ENCODE data around the gene LRRC49.

The LRRC49 gene, protein sequence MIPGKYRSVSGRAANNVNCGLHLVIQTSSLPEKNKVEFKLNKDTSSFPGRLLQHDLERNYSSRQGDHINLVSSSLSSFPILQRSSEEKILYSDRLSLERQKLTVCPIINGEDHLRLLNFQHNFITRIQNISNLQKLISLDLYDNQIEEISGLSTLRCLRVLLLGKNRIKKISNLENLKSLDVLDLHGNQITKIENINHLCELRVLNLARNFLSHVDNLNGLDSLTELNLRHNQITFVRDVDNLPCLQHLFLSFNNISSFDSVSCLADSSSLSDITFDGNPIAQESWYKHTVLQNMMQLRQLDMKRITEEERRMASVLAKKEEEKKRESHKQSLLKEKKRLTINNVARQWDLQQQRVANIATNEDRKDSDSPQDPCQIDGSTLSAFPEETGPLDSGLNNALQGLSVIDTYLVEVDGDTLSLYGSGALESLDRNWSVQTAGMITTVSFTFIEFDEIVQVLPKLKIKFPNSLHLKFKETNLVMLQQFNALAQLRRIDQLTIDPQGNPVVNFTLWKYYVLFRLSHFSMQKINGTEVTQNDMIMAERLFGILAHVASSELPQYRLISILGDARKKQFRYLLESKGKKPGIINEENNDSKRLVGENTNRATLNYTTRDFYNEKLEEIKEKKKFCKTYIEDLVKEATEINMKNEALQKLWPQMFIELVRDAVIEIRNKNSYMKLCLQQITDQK

DNA sequence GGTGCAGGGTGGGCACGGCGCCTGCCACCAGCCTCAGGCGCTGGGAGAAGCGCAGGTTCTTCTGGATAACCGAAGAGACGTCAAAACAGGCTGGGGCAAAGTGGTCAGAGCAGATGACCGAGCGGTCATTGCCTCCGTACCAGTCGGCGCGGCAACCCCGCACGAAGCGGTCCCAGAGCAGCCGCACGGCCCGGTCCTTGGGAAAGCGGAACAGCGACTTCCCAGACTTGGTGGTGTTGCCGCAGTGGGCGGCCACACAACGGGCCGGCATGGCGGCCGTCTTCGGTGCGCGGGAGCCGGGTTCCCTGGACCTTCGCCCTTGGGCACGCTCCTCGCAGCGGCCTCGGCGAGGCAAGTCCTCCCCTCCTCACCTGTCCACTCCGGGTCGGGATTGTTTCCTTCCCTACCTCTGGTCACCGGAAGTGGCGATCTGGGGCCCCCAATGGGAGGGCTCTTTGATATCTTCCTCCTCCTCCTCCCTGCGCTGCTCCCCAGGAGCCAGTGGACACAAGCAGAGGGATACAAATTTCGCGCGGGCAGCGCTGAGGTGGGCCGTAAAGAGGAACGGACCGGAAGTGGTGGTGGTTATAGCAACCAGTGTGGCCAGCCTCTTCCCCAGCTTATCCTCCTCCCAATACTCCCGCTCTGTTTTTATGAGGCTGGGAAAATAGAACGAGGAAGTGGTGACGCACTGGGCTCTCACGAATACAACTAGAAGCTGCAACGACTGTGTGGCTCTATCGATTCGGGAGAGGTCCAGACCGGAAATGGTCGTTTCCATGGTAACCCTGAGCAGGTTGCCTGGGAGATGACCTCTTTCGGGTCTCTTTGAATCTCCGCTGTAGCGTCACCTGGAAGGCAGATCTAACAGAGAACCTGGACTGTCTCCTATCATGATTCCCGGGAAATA is at the start of gene LRRC49, which contains the start of gene THAP10:
TSS of gene LRRC49 (plus strand) at position 825 of the 910 bp plus-strand sequence. CDS start at position 894, 69 bp downstream.
TSS of gene THAP10 (minus strand) at position 432 of the 910 bp plus-strand sequence. CDS start at position 271, 161 bp downstream.
- no peak within 1 kb of the TSS for H3K9ac ChIP-seq (ENCODE audit: low read length)

DNA sequence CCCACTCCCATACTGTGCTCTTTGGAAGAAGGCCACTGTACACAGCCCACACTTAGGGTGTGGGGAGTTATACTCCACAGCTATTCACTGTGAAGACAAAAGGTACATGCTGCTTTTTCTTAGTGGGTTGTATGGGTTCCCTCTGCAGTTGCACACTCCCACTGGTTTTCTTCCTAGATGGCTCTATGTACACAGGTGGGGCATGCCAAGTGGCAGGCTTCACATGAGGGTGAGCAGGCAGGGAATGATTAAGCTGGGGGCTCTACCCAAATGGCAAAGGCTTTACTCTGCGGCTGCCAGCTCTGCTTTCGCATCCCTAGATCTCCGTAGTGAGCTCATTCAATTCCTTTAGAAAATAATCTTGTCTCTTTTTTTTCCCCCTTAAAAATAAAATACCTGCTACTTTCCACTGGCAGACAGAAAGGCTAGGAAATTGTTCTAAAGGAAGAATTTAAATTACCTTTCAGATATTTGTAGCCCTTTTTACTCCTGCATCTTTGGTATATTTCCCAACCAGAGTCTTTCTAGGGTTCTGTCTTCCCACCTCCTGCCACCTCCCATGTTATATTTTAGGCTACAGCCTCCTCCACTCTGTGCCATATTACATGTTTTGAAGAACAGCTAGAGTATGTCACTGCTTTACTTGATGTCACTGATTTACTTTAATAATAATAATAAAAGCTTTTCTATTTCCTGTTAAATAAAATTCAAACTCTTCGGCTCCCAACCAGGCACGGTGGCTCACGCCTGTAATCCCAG is 46.8 kb upstream of the LRRC49 start:
- no peaks in the 10 kb centered on the region for H3K9me2 ChIP-seq (ENCODE audit: low read depth, low read length)
- no peaks in the 10 kb centered on the region for H3F3A ChIP-seq (ENCODE audit: insufficient read depth, low read length)
- no peaks in the 10 kb centered on the region for H3K9me3 ChIP-seq (ENCODE audit: low read length)
- H3K4me1 ChIP-seq (ENCODE audit: insufficient read depth, low read length, severe bottlenecking): no peaks in the 10 kb centered on the region
- TF ChIP-seq, protein P1, sequence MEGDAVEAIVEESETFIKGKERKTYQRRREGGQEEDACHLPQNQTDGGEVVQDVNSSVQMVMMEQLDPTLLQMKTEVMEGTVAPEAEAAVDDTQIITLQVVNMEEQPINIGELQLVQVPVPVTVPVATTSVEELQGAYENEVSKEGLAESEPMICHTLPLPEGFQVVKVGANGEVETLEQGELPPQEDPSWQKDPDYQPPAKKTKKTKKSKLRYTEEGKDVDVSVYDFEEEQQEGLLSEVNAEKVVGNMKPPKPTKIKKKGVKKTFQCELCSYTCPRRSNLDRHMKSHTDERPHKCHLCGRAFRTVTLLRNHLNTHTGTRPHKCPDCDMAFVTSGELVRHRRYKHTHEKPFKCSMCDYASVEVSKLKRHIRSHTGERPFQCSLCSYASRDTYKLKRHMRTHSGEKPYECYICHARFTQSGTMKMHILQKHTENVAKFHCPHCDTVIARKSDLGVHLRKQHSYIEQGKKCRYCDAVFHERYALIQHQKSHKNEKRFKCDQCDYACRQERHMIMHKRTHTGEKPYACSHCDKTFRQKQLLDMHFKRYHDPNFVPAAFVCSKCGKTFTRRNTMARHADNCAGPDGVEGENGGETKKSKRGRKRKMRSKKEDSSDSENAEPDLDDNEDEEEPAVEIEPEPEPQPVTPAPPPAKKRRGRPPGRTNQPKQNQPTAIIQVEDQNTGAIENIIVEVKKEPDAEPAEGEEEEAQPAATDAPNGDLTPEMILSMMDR (IDR thresholded peaks at IDR 0.05; ENCODE audit: low read length): no peak
- TF ChIP-seq EZH2 (IDR thresholded peaks at IDR 0.05; ENCODE audit: borderline replicate concordance, low read length): no peak
- no peak overlapping the region for H3K27ac ChIP-seq (ENCODE audit: low read depth, low read length, poor library complexity, severe bottlenecking)
- no peak overlapping the region for H2AFZ ChIP-seq (ENCODE audit: low read length)
- H3K4me3 ChIP-seq (ENCODE audit: low read depth, low read length, poor library complexity, severe bottlenecking): no peak overlapping the region
- H3K9ac ChIP-seq (ENCODE audit: low read length): no peak overlapping the region
- H3K4me2 ChIP-seq (ENCODE audit: low read length): no peak overlapping the region
- no peaks in the 10 kb centered on the region for H4K20me1 ChIP-seq (ENCODE audit: insufficient read depth, low read length)
- H3K27me3 ChIP-seq (ENCODE audit: insufficient read depth, low read length): no peaks in the 10 kb centered on the region
- no peaks in the 10 kb centered on the region for H3K36me3 ChIP-seq (ENCODE audit: insufficient read depth, low read length)
- no peaks in the 10 kb centered on the region for H3K79me2 ChIP-seq (ENCODE audit: insufficient read depth, low read length)

More for the DNA sequence above, at the start of gene LRRC49, which contains the start of gene THAP10:
- Histone ChIP-seq H3K27me3 (ENCODE audit: insufficient read depth, low read length) (no peaks in the 10 kb centered on the region), H3K27ac (ENCODE audit: low read depth, low read length, poor library complexity, severe bottlenecking) (no peak within 1 kb of the TSS), H2AFZ (ENCODE audit: low read length) (no peak within 1 kb of the TSS), H3K9me3 (ENCODE audit: low read length) (no peaks in the 10 kb centered on the region), H4K20me1 (ENCODE audit: insufficient read depth, low read length) (no peaks in the 10 kb centered on the region), H3K79me2 (ENCODE audit: insufficient read depth, low read length) (no peaks in the 10 kb centered on the region), H3K9me2 (ENCODE audit: low read depth, low read length) (no peaks in the 10 kb centered on the region), H3F3A (ENCODE audit: insufficient read depth, low read length) (no peaks in the 10 kb centered on the region), H3K4me3 (ENCODE audit: low read depth, low read length, poor library complexity, severe bottlenecking) (no peak within 1 kb of the TSS), H3K36me3 (ENCODE audit: insufficient read depth, low read length) (no peaks in the 10 kb centered on the region), H3K4me2 (ENCODE audit: low read length) (no peak within 1 kb of the TSS), H3K4me1 (ENCODE audit: insufficient read depth, low read length, severe bottlenecking) (no peaks in the 10 kb centered on the region)
- TF ChIP-seq EZH2 (IDR thresholded peaks at IDR 0.05; ENCODE audit: borderline replicate concordance, low read length): no peak
- TF ChIP-seq, protein P1 (IDR thresholded peaks at IDR 0.05; ENCODE audit: low read length): no peak

DNA sequence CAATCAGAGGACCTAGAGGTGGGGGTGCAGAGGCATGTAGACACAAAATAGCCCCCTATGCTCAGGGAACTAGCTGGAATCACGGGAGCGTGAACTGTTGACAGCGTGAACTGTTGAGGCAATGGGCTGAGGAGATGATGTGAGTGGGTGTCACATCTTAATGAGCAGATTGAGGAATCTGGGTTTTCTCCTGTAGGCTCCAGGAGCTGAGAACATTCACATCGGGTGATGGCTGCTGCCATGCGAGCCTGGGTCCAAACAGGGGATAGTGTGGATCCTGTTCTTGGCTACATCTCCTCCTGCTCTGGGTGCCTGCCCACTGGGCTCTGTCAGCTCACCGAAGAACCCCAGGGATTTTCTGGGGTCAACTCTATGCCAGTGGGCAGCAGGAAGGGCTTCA is 40.7 kb upstream of the LRRC49 start:
- Histone ChIP-seq H3K4me3 (ENCODE audit: low read depth, low read length, poor library complexity, severe bottlenecking) (no peak overlapping the region), H3K27ac (ENCODE audit: low read depth, low read length, poor library complexity, severe bottlenecking) (no peak overlapping the region), H3F3A (ENCODE audit: insufficient read depth, low read length) (no peaks in the 10 kb centered on the region), H3K36me3 (ENCODE audit: insufficient read depth, low read length) (no peaks in the 10 kb centered on the region), H2AFZ (ENCODE audit: low read length) (no peak overlapping the region), H4K20me1 (ENCODE audit: insufficient read depth, low read length) (no peaks in the 10 kb centered on the region), H3K4me2 (ENCODE audit: low read length) (no peak overlapping the region), H3K4me1 (ENCODE audit: insufficient read depth, low read length, severe bottlenecking) (no peaks in the 10 kb centered on the region), H3K9me2 (ENCODE audit: low read depth, low read length) (no peaks in the 10 kb centered on the region), H3K27me3 (ENCODE audit: insufficient read depth, low read length) (no peaks in the 10 kb centered on the region), H3K9me3 (ENCODE audit: low read length) (no peaks in the 10 kb centered on the region), H3K79me2 (ENCODE audit: insufficient read depth, low read length) (no peaks in the 10 kb centered on the region), H3K9ac (ENCODE audit: low read length) (no peak overlapping the region)
- no peak for TF ChIP-seq EZH2 (IDR thresholded peaks at IDR 0.05; ENCODE audit: borderline replicate concordance, low read length)

All from OCI-LY1 (cell line).